Stimulated activated CD8-positive, alpha-beta memory T cell treated with anti-CD3 and anti-CD28 coated beads, Interleukin-4, amount 100 ng/mL, for 1 hour (primary cell): Measurements from ENCODE around the gene THAP12.

Experiments
- DNase-seq, 2 donors: peaks; one replicate each; pipeline ENCODE4 v3.0.0-alpha.2; 2020; ENCODE audit warnings: low read depth in 2 of 2, low spot score in 1 of 2

THAP12 gene

GRCh38 chr11:76307978-76308747 lies 72.8 kb downstream of the THAP12 start:
- DNase-seq = no peak

GRCh38 chr11:76307396-76307795 lies 73.5 kb downstream of the THAP12 start:
- DNase-seq = no peak

DNA sequence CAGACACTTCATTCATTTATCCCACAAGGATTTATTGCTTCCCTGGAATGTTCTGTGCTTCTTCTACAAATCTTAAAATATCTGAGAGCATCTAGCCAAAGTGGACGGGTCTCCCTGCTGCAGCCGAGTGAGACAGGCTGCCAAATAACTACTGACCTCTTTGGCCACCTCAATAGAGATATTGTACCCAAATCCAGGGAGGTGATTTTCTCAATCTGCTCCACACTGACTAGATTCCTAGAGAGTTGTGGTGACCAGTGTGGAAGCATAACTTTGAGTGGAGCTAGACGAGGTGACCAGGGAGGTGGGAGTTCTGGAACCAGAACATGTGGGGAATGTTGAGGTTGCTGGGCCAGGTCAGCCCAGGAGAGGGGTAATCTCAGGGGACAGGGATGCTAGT lies 77.5 kb downstream of the THAP12 start:
- no peak for DNase-seq

DNA sequence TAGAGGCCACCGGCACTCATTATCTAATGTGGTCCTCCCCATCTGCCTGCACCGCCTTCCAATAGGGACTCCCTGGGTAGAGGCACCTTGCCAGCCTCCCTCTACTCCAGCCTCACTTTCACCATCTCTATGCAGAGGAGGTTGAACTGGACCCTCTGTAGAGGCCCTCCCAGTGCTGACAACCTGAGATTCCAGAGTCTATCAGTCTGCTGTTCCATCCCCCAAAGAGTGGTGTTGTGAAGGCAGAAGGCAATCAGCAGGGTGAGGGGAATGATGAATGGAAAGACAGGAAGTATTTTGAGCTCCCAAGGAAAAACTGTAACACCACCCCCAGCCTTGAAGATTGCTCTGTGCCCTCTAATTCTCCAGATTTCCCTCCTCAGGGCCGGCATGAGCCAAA lies 77.9 kb downstream of the THAP12 start:
- DNase-seq = no peak
